WTC11 (cell line): ENCODE results near the gene FOXB2. TPM values are rescaled to one million over a fixed set of nuclear protein-coding genes. Genes with fewer than 3 reads are reported as not detected.

ENCODE experiments used
- ATF2 ChIP-seq: sonication (generic); formaldehyde crosslinking; IDR thresholded peaks from 2 replicates; pipeline ENCODE4 v1.8.1; 2022; ENCODE audit warnings: low read depth, missing genetic modification reagents, borderline replicate concordance
- FOXP1 ChIP-seq: sonication (generic); formaldehyde crosslinking; IDR thresholded peaks from 2 replicates; pipeline ENCODE4 v1.8.0; 2022; ENCODE audit warnings: missing genetic modification reagents, mild to moderate bottlenecking, moderate library complexity, borderline replicate concordance
- TEAD4 ChIP-seq: sonication (generic); formaldehyde crosslinking; IDR thresholded peaks from 2 replicates; pipeline ENCODE4 v1.8.0; 2022; ENCODE audit warnings: mild to moderate bottlenecking, missing genetic modification reagents
- ZNF281 ChIP-seq: sonication (generic); formaldehyde crosslinking; IDR thresholded peaks from 2 replicates; pipeline ENCODE4 v1.8.0; 2023; ENCODE audit warnings: mild to moderate bottlenecking, missing genetic modification reagents
- total RNA-seq: library from RNA; stranded (reverse); gene quantifications from 3 replicates; pipeline ENCODE4 v1.2.3, GENCODE V29; 2021
- TF ChIP-seq, protein P1 (sequence below): sonication (generic); formaldehyde crosslinking; IDR thresholded peaks from 2 replicates; pipeline ENCODE4 v1.8.0; 2022; ENCODE audit warnings: missing genetic modification reagents
- TF ChIP-seq, protein P2 (sequence below): sonication (generic); formaldehyde crosslinking; IDR thresholded peaks from 2 replicates; pipeline ENCODE4 v1.8.1; 2023; ENCODE audit warnings: mild to moderate bottlenecking, missing genetic modification reagents, borderline replicate concordance

FOXB2 gene
- total RNA-seq, 1 experiment from 2014 or later, result 0.22 TPM

DNA sequence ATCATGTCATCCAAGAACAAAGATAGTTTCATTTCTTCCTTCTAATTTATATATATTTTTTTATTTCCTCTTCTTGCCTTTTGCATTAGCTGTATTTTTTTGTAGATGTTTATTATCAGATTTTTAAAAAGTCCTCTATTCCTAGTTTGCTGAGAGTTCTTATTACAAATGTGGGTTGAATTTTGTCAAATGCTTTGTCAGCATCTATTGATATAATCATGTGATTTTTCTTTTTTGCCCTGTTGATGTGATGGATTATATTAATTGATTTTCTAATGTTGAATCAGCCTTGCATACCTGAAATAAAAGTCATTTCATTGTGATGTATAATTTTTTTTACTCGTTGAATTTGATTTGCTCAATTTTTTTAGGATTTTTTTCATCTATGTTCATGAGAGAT lies 46.9 kb downstream of the FOXB2 start (continued):
- TF ChIP-seq ZNF281 (CRISPR knock-in tag), result no peak
- TF ChIP-seq, protein P1, sequence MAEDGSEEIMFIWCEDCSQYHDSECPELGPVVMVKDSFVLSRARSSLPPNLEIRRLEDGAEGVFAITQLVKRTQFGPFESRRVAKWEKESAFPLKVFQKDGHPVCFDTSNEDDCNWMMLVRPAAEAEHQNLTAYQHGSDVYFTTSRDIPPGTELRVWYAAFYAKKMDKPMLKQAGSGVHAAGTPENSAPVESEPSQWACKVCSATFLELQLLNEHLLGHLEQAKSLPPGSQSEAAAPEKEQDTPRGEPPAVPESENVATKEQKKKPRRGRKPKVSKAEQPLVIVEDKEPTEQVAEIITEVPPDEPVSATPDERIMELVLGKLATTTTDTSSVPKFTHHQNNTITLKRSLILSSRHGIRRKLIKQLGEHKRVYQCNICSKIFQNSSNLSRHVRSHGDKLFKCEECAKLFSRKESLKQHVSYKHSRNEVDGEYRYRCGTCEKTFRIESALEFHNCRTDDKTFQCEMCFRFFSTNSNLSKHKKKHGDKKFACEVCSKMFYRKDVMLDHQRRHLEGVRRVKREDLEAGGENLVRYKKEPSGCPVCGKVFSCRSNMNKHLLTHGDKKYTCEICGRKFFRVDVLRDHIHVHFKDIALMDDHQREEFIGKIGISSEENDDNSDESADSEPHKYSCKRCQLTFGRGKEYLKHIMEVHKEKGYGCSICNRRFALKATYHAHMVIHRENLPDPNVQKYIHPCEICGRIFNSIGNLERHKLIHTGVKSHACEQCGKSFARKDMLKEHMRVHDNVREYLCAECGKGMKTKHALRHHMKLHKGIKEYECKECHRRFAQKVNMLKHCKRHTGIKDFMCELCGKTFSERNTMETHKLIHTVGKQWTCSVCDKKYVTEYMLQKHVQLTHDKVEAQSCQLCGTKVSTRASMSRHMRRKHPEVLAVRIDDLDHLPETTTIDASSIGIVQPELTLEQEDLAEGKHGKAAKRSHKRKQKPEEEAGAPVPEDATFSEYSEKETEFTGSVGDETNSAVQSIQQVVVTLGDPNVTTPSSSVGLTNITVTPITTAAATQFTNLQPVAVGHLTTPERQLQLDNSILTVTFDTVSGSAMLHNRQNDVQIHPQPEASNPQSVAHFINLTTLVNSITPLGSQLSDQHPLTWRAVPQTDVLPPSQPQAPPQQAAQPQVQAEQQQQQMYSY (CRISPR knock-in tag), result no peak
- TF ChIP-seq, protein P2, sequence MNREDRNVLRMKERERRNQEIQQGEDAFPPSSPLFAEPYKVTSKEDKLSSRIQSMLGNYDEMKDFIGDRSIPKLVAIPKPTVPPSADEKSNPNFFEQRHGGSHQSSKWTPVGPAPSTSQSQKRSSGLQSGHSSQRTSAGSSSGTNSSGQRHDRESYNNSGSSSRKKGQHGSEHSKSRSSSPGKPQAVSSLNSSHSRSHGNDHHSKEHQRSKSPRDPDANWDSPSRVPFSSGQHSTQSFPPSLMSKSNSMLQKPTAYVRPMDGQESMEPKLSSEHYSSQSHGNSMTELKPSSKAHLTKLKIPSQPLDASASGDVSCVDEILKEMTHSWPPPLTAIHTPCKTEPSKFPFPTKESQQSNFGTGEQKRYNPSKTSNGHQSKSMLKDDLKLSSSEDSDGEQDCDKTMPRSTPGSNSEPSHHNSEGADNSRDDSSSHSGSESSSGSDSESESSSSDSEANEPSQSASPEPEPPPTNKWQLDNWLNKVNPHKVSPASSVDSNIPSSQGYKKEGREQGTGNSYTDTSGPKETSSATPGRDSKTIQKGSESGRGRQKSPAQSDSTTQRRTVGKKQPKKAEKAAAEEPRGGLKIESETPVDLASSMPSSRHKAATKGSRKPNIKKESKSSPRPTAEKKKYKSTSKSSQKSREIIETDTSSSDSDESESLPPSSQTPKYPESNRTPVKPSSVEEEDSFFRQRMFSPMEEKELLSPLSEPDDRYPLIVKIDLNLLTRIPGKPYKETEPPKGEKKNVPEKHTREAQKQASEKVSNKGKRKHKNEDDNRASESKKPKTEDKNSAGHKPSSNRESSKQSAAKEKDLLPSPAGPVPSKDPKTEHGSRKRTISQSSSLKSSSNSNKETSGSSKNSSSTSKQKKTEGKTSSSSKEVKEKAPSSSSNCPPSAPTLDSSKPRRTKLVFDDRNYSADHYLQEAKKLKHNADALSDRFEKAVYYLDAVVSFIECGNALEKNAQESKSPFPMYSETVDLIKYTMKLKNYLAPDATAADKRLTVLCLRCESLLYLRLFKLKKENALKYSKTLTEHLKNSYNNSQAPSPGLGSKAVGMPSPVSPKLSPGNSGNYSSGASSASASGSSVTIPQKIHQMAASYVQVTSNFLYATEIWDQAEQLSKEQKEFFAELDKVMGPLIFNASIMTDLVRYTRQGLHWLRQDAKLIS, result no peak
- no peak for TF ChIP-seq TEAD4 (CRISPR knock-in tag)
- TF ChIP-seq FOXP1 (CRISPR knock-in tag), result no peak
- no peak for TF ChIP-seq ATF2 (CRISPR knock-in tag)

Other genes with a start within 250 kb of the FOXB2 start
- 9.3 to 13.1 TPM (median 9.6 TPM) in 3 replicates for gene PRUNE2, start 113.5 kb upstream of the FOXB2 start, total RNA-seq
- 25.5 to 31.5 TPM (median 28.0 TPM) in 3 replicates for gene VPS13A, start 157.9 kb downstream of the FOXB2 start, total RNA-seq